Embryonic facial prominence (tissue), 1 donor: ENCODE data around the gene PRSS57.
"Not testable (repeated sequence)": the region's sequence is repeated elsewhere in the genome, so short reads cannot be mapped to it uniquely, and the experiment has no call there.

Source experiments
- DNase-seq: peaks from one replicate; pipeline ENCODE4 v3.0.0-alpha.2; 2016; ENCODE audit errors: extremely low spot score

Gene PRSS57

DNA sequence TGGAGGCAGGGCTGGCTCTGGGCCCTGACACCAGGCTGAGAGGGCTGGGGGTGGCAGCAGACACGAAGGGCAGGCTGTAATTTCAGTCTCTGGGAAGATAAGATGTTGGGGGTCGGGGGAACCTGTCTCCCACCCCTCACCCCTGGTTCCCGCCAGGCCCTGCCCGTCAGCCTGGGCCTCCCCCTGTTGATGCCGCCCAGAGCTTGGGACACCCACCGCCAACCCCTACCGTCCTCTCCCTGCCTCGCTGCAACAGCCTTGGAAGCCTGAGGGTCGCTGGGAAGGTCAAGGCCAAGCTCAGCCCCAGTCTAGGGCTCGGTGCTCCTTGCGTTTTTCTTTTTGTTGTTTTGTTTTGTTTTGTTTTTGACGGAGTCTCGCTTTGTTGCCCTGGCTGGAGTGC, 28.0 kb upstream of the PRSS57 start:
- no peak for DNase-seq

DNA sequence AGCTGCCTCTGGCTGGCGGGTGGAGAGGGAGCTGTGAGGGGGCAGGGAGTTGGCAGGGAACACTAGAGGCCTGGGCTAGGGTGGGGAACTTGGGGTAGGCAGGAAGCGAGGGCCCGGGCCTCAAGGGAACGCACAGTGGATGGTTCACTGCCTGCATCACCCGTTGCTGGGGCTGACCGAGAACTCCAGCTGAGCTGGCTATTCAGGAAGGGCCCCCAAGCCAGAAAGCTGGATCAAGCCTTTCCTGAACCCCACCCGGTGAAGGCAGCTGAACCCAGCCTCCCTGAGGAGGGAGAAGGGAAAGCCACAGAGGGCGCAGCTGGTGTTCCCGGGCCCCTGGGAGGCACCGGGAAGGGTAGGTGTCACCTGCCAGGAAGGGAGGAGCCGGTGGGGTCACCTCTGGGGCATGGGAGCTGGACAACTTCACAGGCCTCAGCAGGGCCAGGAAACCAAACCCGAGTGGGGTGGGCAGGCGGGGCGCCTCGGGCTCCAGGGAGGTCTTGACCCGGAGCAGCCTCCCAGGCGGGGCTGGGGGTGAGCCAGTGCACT, 27.4 kb upstream of the PRSS57 start:
- DNase-seq: no peak

DNA sequence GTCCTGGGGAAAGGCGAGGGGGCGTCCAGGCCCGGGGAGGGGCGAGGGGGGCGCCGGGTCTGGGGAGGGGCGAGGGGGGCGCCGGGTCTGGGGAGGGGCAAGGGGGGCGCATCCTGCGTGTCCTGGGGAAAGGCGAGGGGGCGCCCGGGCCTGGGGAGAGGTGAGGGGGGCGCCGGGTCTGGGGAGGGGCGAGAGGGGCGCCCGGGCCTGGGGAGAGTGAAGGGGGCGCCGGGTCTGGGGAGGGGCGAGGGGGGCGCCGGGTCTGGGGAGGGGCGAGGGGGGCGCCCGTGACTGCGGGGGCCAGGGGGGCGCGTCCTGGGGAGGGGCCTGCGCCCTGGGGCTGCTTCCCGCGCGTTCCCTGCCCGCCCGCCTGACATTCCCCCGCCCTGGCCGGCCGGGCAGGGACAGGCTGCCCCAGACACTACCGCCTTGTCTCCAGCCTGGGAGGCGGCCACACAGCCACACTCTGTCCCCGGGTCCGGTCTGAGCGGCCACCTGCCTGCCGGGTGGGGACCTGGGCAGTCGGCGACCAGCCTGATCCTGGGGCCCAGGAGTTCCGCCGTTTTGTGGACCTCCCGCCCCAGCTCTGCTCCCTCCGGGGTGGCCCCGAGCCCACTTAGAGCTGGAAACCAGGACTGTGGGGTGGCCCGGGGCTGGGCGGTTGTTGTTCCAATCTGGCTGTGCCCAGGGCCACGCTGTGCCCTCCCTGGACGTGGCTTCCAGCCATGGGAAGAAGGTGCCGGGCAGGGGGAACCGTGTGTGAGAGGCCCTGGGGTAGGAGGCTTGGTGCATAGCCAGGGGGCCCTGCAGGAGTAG, 25.3 kb upstream of the PRSS57 start:
- no peak for DNase-seq

DNA sequence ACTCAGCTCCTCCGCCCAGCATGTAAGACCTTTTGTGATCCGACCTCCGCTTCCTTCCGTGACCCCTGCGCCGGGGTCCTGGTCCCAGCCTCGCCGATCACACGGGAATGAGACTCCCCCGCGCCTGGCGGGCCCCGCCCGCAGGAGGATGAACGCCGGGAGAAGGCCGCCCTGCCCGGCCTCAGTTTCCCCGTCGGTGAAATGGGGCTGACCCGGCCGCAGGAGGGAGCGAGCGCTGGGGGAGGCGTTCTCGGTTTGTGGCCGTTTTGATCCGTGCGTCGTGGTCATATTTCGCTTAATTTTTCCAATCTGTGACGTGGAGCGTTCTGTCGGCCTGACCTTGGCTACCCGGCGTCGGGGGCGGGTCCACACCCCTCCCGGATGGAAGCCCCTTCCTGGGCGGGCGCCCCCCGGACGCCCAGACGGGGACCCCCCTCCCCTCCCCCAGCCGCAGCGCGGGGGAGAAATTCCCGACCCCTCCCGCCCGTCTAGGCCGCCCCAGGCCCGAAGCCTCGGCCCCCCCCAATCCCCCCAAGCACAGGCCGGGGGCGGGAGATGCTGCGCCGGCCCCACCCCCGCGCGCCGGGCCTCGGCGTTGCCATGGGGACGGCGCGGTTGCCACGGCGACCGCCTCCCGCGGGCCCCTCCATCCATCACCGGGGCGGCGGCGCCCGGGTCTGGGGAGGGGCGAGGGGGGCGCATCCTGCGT, 24.5 kb upstream of the PRSS57 start:
- no peak for DNase-seq

GRCh38 chr19:718991-719512, 23.8 kb upstream of the PRSS57 start:
- no peak for DNase-seq

GRCh38 chr19:718251-718951, 23.1 kb upstream of the PRSS57 start:
- no peak for DNase-seq

DNA sequence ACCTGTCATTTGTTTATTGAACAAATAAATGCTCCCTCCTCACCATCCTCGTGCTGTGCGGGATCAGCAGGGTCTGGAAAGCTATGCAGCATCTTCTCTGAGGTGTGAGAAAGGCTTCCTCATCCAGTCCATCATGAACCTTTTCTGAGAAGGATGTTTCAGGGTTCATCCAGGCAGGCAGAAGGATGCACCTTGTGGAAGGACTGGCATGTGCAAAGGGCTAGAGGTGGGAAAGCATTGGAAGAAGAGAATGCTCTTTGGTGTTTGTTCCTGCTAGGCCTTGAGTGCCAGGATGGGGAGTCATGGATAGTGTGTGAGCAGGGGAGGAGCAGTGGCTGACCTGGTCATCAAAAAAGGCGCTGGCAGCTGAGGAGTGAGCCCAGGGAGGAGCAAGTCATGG, 20.1 kb upstream of the PRSS57 start:
- no peak for DNase-seq

DNA sequence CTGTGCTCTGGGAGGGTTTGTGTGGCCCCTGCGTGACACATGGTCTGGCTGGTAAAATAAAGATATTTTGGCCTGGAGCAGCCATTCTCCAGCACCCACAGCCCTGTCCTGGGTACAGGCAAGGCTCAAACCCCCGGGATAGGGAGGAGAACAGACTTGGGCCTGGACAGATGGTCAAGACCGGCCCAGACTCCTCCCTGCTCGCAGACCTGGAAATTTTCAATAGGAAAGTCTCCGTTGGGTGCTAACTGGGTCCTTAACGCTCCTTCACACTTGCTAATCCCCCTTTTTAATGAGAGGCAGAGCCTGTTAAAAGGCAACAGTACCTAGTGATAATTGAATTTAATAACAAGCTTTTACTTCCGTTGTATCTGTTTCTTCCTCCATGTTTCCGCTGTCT, 16.0 kb upstream of the PRSS57 start:
- DNase-seq: no peak

- DNase-seq: no peak
Measured at GRCh38 chr19:710767-711166, 15.5 kb upstream of the PRSS57 start.

DNA sequence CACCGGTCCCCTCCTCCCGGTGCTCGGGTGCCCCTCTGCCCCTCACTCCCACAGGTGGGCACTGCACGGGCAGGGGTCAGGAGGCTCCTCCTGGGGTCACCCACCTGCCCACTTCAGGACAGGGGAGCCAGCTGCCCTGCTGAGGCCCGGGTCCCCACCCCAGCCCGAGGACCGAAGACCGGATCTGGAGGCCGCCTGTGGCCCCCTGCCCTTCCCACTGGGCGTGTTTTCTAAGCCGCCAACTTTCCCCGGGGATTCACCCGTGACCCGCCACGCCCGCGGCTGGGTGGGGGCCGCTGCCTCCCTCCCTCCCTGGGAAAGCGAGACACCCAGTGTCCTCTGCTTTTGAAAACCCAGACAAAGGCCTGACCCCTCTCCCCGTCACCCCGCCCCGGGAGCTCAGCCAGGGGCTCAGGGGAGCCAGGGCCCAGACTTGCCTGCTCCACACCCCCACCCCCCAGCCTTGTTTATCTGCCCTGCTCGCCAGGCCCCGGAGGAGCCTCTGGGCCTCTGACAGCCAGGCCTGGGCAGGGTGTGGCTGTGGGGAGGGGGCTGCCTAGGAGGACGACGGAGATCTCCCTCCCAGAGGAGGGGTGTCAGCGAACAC, 14.8 kb upstream of the PRSS57 start:
- no peak for DNase-seq

DNA sequence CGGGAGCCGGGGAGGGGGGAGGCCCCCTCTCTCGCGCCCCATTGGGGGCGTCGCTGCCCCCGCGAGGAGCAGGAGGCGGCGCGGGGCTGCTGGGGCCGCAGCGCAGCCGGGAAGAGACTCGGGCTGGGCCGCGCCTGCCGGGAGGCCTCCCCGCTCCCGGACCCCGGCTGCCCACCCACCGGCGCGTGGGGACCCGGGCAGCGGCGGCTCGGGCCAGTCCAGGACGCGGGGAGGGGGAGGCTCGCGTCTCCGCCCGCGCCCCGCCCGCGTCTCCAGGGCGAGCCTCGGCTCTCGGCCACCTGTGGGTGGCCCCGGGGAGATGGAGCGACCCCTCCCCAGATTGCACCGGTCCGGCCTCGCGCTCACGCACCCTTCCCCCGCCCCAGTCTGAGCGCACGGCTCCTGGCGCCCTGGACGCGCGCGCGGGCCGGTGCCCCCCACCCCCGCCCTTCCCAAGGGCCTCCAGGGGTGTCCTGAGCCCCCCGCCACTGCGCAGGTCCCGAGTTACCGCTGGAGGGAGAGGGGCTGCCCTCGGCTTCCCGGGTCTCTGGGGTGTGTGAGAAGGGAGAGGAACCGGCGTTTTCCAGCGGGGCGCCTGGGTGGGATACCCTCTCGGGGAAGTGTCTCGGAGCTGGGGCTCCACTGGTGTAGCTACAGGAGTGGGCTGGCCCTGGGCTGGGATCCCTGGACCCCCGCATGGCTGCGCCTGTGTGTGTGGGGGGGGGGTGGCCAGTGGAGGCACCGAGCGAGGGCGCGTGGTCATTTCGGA, 14.1 kb upstream of the PRSS57 start:
- DNase-seq: no peak

- DNase-seq: no peak
Measured at GRCh38 chr19:708154-709143, 13.2 kb upstream of the PRSS57 start, which contains the start of gene PALM. PALM (plus strand) TSS chr19:708935; CDS start chr19:709147, 212 bp downstream.

DNA sequence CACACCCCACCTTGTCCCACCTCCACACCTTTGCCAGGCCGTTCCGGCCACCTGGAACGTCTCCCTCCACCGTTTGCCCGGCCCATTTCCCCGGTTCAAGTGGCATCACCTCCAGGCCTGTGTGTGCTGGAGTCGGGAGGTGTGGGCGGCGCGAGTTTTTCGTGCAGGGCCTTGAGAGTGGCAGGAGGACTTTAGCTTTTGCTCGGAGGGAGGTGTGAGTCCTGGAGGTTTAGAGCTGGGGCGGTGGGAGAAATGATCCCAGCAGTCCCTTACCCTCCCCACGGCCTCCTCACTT, 9.1 kb upstream of the PRSS57 start:
- DNase-seq: no peak

DNA sequence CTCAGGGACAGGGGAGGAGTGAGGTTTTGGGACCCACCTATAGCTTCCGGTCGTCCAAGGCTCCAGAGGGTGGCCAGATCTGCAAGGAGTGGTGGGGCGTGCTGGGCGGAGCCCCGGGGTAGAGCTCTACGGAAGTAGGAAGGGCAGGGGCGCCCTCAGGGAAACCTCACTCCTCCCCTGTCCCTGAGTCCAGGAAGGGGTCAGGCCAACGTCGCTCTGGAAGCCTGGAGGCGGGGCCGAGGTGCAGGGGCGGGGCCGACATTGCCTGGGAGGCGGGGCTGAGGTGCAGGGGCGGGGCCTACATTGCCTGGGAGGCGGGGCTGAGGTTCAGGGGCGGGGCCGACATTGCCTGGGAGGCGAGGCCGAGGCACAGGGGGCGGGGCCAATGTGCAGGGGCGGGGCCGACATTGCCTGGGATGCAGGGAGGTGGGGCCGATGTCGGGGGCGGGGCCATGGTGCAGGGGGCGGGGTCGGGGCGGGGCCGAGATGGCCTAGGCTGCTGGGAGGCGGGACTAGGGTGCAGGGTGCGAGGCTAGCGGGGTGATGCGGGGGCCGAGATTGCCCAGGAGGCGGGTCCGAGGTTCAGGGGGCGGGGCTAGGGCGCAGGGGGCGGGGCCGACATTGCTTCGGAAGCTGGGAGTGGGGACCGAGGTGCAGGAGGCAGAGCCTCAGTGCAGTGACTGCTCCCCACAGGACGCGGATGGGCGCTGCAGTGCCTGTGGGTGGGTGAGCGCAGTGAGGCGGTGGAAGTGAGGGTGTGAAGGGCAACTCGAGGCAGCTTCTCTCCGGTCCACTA, 8.6 kb upstream of the PRSS57 start:
- no peak for DNase-seq

- no peak for DNase-seq
Measured at GRCh38 chr19:703329-703650, 8.0 kb upstream of the PRSS57 start.

GRCh38 chr19:702847-703246, 7.6 kb upstream of the PRSS57 start:
- DNase-seq: not testable (repeated sequence)

DNA sequence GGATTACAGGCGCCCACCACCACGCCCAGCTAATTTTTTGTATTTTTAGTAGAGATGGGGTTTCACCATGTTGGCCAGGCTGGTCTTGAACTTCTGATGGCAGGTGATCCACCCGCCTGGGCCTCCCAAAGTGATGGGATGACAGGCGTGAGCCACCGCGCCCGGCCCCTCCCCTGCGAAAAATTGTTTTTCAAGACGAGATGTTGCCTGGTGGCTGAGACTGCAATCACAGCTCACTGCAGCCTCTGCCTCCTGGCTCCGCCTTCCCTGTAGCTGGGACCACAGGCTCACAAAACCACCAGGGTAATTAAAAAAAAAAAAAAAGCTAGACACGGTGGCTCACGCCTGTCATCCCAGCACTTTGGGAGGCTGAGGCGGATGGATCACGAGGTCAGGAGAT, 4.6 kb upstream of the PRSS57 start:
- DNase-seq: not testable (repeated sequence)

DNA sequence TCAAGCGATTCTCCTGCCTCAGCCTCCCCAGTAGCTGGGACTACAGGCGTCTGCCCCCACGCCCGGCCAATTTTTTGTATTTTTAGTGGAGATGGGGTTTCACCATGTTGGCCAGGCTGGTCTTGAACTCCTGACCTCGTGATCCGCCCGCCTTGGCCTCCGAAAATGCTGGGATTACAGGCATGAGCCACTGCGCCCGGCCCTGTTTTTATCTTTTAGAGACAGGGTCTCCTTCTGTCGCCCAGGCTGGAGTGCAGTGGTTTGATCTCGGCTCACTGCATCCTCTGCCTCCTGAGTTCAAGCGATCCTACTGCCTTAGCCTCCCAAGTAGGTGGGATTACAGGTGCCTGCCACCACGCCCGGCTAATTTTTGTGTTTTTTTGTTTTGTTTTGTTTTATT, 3.3 kb upstream of the PRSS57 start:
- not testable (repeated sequence) for DNase-seq
